Subcutaneous abdominal adipose tissue (tissue), 5 donors: Measurements from ENCODE around the gene CNKSR3.

Experiments
- H3K27ac ChIP-seq: one replicate; pipeline ENCODE4 v1.7.0; 2013; ENCODE audit warnings: low read depth, mild to moderate bottlenecking, inconsistent platforms, low read length, moderate library complexity
- H3K27me3 ChIP-seq, 5 donors: one replicate each; pipeline ENCODE4 v1.7.0; 2013; ENCODE audit warnings: low read length in 5 of 5, inconsistent platforms in 1 of 5; ENCODE audit not compliant: control insufficient read depth in 5 of 5, insufficient read depth in 4 of 5
- H3K36me3 ChIP-seq, 5 donors: one replicate each; pipeline ENCODE4 v1.7.0; 2013; ENCODE audit warnings: low read length in 5 of 5; ENCODE audit not compliant: control insufficient read depth in 5 of 5, insufficient read depth in 5 of 5
- H3K4me1 ChIP-seq, 5 donors: one replicate each; pipeline ENCODE4 v1.7.0; 2013; ENCODE audit warnings: low read length in 5 of 5, mild to moderate bottlenecking in 3 of 5, moderate library complexity in 1 of 5; ENCODE audit not compliant: control insufficient read depth in 5 of 5, insufficient read depth in 5 of 5
- H3K4me3 ChIP-seq, 5 donors: one replicate each; pipeline ENCODE4 v1.7.0; 2013; ENCODE audit warnings: low read length in 5 of 5, low read depth in 1 of 5
- H3K9ac ChIP-seq, 5 donors: one replicate each; pipeline ENCODE4 v1.7.0; 2013; ENCODE audit warnings: low read length in 5 of 5, mild to moderate bottlenecking in 4 of 5, moderate library complexity in 3 of 5
- H3K9me3 ChIP-seq, 5 donors: one replicate each; pipeline ENCODE4 v1.7.0; 2013; ENCODE audit warnings: low read length in 5 of 5; ENCODE audit not compliant: control insufficient read depth in 5 of 5
- donor health status: healthy.
- donor health status: healthy.
- donor health status: healthy.
- donor health status: healthy.
- donor health status: healthy.

Gene CNKSR3

GRCh38 chr6:154350293-154350692, 160.2 kb downstream of the CNKSR3 start:
- Histone ChIP-seq H3K36me3 (no peaks in the 10 kb centered on the region), H3K27ac (no peak overlapping the region), H3K9me3 (no peaks in the 10 kb centered on the region)

GRCh38 chr6:154347981-154348380, 162.5 kb downstream of the CNKSR3 start:
- Histone ChIP-seq H3K36me3 (no peaks in the 10 kb centered on the region), H3K4me3 (no peak overlapping the region)

More at GRCh38 chr6:154350293-154350692, 160.2 kb downstream of the CNKSR3 start:
- Histone ChIP-seq H3K9ac (no peak overlapping the region), H3K4me3 (no peak overlapping the region), H3K27me3 (no peaks in the 10 kb centered on the region), H3K4me1 (peaks cover 0 to 6% (median 0%) of the 10 kb centered on the region in 5 donors)

GRCh38 chr6:154345811-154346210, 164.7 kb downstream of the CNKSR3 start:
- H3K9ac ChIP-seq: no peak overlapping the region
- H3K9me3 ChIP-seq: no peaks in the 10 kb centered on the region
- H3K27me3 ChIP-seq: no peaks in the 10 kb centered on the region
- no peak overlapping the region for H3K27ac ChIP-seq
- peaks cover 0 to 13% (median 0%) of the 10 kb centered on the region in 5 donors for H3K4me1 ChIP-seq
- no peaks in the 10 kb centered on the region for H3K36me3 ChIP-seq
- no peak overlapping the region for H3K4me3 ChIP-seq

More at GRCh38 chr6:154347981-154348380, 162.5 kb downstream of the CNKSR3 start:
- Histone ChIP-seq H3K27me3 (no peaks in the 10 kb centered on the region), H3K9ac (no peak overlapping the region), H3K4me1 (peaks cover 0 to 5% (median 0%) of the 10 kb centered on the region in 5 donors), H3K27ac (no peak overlapping the region), H3K9me3 (no peaks in the 10 kb centered on the region)

- H3K4me3 ChIP-seq: no peak overlapping the region
- no peaks in the 10 kb centered on the region for H3K9me3 ChIP-seq
- H3K9ac ChIP-seq: no peak overlapping the region
- H3K27me3 ChIP-seq: no peaks in the 10 kb centered on the region
- no peaks in the 10 kb centered on the region for H3K36me3 ChIP-seq
- H3K27ac ChIP-seq: no peak overlapping the region
- H3K4me1 ChIP-seq: peaks cover 0 to 13% (median 0%) of the 10 kb centered on the region in 5 donors
Observed at GRCh38 chr6:154343473-154344308, 166.8 kb downstream of the CNKSR3 start.

- Histone ChIP-seq H3K36me3 (no peaks in the 10 kb centered on the region), H3K27ac (no peak overlapping the region), H3K9me3 (no peaks in the 10 kb centered on the region), H3K27me3 (no peaks in the 10 kb centered on the region), H3K4me1 (peaks cover 0 to 13% (median 0%) of the 10 kb centered on the region in 5 donors), H3K9ac (no peak overlapping the region), H3K4me3 (no peak overlapping the region)
Observed at GRCh38 chr6:154341871-154342270, 168.6 kb downstream of the CNKSR3 start.

- peaks cover 0 to 2% (median 0%) of the 10 kb centered on the region in 5 donors for H3K9me3 ChIP-seq
- no peak overlapping the region for H3K4me3 ChIP-seq
- no peaks in the 10 kb centered on the region for H3K36me3 ChIP-seq
- H3K4me1 ChIP-seq: peaks cover 0 to 13% (median 0%) of the 10 kb centered on the region in 5 donors
- H3K9ac ChIP-seq: no peak overlapping the region
- no peaks in the 10 kb centered on the region for H3K27me3 ChIP-seq
- H3K27ac ChIP-seq: no peak overlapping the region
Observed at GRCh38 chr6:154341336-154341735, 169.1 kb downstream of the CNKSR3 start.
